ENCODE measurements around the gene LNP1.

GRCh38 chr3:100411091-100411982, 10.0 kb downstream of the LNP1 start:
- no peak for TF ChIP-seq CTCF (IDR thresholded peaks at IDR 0.05)
- TF ChIP-seq POLR2AphosphoS5 (IDR thresholded peaks at IDR 0.05), result no peak
- TF ChIP-seq POLR2A (IDR thresholded peaks at IDR 0.05), result no peak
